Stomach (tissue), 4 donors: ENCODE measurements around the gene ANKRD53.

Experiments used
- POLR2A ChIP-seq, 4 donors: fragments of 450-650 bp; IDR thresholded peaks; one replicate each; pipeline ENCODE4 v1.6.1; 2016; ENCODE audit warnings: antibody characterized with exemption in 4 of 4, control low read depth in 2 of 4, mild to moderate bottlenecking in 1 of 4, moderate library complexity in 1 of 4
- TF ChIP-seq, protein P1 (sequence below), 7 experiments: fragments of 450-650 bp in 4 of 7; fragments of 200-600 bp in 3 of 7; sonication (generic) in 3 of 7; IDR thresholded peaks; one replicate each; pipeline ENCODE4 v1.5.1; 2016 to 2019; ENCODE audit warnings: antibody characterized with exemption in 7 of 7, control low read depth in 2 of 7, mild to moderate bottlenecking in 1 of 7

DNA sequence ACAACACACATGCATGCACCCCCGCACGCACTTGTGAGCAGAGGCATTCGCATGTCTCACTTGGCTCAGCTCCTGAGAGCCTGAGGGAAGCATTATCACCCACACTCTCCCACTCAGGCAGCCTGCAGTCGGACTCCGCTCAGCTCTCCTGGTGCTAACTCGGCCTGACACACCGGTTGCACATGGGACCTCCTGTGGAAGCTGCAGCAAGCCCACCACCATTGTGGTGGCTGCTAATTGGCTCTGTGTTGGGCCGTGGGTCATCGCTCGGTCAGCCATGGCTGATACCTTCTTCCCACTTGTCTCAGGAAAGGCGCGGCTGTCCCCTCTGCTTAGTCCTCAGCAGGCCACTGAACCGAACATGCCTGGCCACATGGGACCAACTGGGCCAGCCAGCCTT lies 29.9 kb downstream of the ANKRD53 start:
- TF ChIP-seq, protein P1, sequence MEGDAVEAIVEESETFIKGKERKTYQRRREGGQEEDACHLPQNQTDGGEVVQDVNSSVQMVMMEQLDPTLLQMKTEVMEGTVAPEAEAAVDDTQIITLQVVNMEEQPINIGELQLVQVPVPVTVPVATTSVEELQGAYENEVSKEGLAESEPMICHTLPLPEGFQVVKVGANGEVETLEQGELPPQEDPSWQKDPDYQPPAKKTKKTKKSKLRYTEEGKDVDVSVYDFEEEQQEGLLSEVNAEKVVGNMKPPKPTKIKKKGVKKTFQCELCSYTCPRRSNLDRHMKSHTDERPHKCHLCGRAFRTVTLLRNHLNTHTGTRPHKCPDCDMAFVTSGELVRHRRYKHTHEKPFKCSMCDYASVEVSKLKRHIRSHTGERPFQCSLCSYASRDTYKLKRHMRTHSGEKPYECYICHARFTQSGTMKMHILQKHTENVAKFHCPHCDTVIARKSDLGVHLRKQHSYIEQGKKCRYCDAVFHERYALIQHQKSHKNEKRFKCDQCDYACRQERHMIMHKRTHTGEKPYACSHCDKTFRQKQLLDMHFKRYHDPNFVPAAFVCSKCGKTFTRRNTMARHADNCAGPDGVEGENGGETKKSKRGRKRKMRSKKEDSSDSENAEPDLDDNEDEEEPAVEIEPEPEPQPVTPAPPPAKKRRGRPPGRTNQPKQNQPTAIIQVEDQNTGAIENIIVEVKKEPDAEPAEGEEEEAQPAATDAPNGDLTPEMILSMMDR (IDR thresholded peaks at IDR 0.05), result no peak
- TF ChIP-seq POLR2A (IDR thresholded peaks at IDR 0.05), result no peak
